A673 (cell line): Measurements from ENCODE around the gene PDLIM4.

Experiments used
- EZH2 ChIP-seq: fragments of 200-600 bp; sonication (generic); IDR thresholded peaks from 2 replicates; pipeline ENCODE4 v1.6.1; 2017; ENCODE audit warnings: borderline replicate concordance, low read depth, mild to moderate bottlenecking, mixed read lengths, antibody characterized with exemption, low read length; ENCODE audit not compliant: poor library complexity, severe bottlenecking
- TF ChIP-seq, protein P1 (sequence below): fragments of 300-800, 200-600 bp; sonication (generic); conservative IDR thresholded peaks from 2 replicates; pipeline ENCODE4 v1.5.1; 2017; ENCODE audit warnings: low read depth, mild to moderate bottlenecking, antibody characterized with exemption, low read length, moderate library complexity, mixed read lengths

DNA sequence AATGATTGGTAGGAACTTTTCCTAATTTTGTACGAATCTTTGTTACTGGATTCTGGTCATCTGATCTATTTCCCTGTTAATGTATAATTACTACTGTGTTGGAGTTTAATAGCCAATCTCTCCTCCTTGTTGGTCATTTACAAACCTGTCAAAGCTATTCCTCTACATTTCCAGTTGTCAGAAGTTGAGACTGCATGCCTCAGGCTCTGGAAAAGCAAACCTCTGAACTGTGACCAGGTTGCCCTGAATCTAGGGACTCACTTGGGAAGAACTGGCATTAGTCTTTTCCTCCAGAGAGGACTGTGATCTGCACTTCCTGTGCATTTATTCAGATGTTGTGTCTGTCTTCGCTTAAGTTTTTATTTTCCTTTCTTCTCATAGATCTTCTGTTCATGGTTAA, 16.1 kb downstream of the PDLIM4 start:
- TF ChIP-seq, protein P1, sequence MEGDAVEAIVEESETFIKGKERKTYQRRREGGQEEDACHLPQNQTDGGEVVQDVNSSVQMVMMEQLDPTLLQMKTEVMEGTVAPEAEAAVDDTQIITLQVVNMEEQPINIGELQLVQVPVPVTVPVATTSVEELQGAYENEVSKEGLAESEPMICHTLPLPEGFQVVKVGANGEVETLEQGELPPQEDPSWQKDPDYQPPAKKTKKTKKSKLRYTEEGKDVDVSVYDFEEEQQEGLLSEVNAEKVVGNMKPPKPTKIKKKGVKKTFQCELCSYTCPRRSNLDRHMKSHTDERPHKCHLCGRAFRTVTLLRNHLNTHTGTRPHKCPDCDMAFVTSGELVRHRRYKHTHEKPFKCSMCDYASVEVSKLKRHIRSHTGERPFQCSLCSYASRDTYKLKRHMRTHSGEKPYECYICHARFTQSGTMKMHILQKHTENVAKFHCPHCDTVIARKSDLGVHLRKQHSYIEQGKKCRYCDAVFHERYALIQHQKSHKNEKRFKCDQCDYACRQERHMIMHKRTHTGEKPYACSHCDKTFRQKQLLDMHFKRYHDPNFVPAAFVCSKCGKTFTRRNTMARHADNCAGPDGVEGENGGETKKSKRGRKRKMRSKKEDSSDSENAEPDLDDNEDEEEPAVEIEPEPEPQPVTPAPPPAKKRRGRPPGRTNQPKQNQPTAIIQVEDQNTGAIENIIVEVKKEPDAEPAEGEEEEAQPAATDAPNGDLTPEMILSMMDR = no peak
- no peak for TF ChIP-seq EZH2
